WTC11 (cell line): ENCODE data around the gene KDM2B. TPM values are rescaled to one million over a fixed set of nuclear protein-coding genes. Genes with fewer than 3 reads are reported as not detected.

ENCODE experiments used
- ATAC-seq: fragments of 200-7000 bp; cut with Tn5 transposase; 2 replicates; pipeline ENCODE4 v1.10.0; 2021; ENCODE audit warnings: mild to moderate bottlenecking, moderate library complexity
- CTCF ChIA-PET: fragments of 300-600 bp; sonication (Branson Sonifier 250); formaldehyde crosslinking; loops from one replicate; lab custom pipeline; 2021; ENCODE audit warnings: antibody characterized with exemption; lab: Charles Lee
- POLR2A ChIA-PET: fragments of 350-600 bp; sonication (Branson Sonifier 250); formaldehyde crosslinking; loops from one replicate; lab custom pipeline; 2021; ENCODE audit warnings: antibody characterized with exemption; lab: Charles Lee
- DNase-seq: peaks from one replicate; pipeline ENCODE4 v3.0.0; 2021; ENCODE audit warnings: low spot score
- H3K27ac Mint-ChIP-seq: 2 replicates; pipeline ENCODE4 v1.8.0; 2021; ENCODE audit warnings: mixed read lengths
- H3K27me3 Mint-ChIP-seq: 2 replicates; pipeline ENCODE4 v1.8.0; 2021; ENCODE audit warnings: low read depth, mild to moderate bottlenecking, moderate library complexity, mixed read lengths
- H3K36me3 Mint-ChIP-seq: 2 replicates; pipeline ENCODE4 v1.8.0; 2021; ENCODE audit warnings: mixed read lengths
- H3K4me1 Mint-ChIP-seq: 2 replicates; pipeline ENCODE4 v1.8.0; 2022; ENCODE audit warnings: mixed read lengths
- H3K4me3 Mint-ChIP-seq: 2 replicates; pipeline ENCODE4 v1.8.0; 2021; ENCODE audit warnings: mild to moderate bottlenecking, moderate library complexity, mixed read lengths
- H3K9me3 Mint-ChIP-seq: 2 replicates; pipeline ENCODE4 v1.8.0; 2021; ENCODE audit warnings: mixed read lengths
- CREB1 ChIP-seq: sonication (generic); formaldehyde crosslinking; IDR thresholded peaks from 2 replicates; pipeline ENCODE4 v1.8.0; 2023; ENCODE audit warnings: mild to moderate bottlenecking, missing genetic modification reagents
- CREM ChIP-seq: sonication (generic); formaldehyde crosslinking; IDR thresholded peaks from 2 replicates; pipeline ENCODE4 v1.8.1; 2022; ENCODE audit warnings: mild to moderate bottlenecking, missing genetic modification reagents, moderate library complexity
- FOXK1 ChIP-seq: sonication (generic); formaldehyde crosslinking; IDR thresholded peaks from 2 replicates; pipeline ENCODE4 v1.8.0; 2022; ENCODE audit warnings: mild to moderate bottlenecking, moderate library complexity, missing genetic modification reagents
- IRF1 ChIP-seq: sonication (generic); formaldehyde crosslinking; IDR thresholded peaks from 2 replicates; pipeline ENCODE4 v1.8.0; 2023; ENCODE audit warnings: missing genetic modification reagents
- JUN ChIP-seq: sonication (generic); formaldehyde crosslinking; IDR thresholded peaks from 2 replicates; pipeline ENCODE4 v1.8.0; 2023; ENCODE audit warnings: mild to moderate bottlenecking, missing genetic modification reagents
- NFATC4 ChIP-seq: fragments of 250-450 bp; sonication (Bioruptor Pico); IDR thresholded peaks from 2 replicates; pipeline ENCODE4 v1.9.0; 2021; ENCODE audit warnings: mild to moderate bottlenecking
- NFYB ChIP-seq: sonication (generic); formaldehyde crosslinking; conservative IDR thresholded peaks from 2 replicates; pipeline ENCODE4 v1.8.0; 2022; ENCODE audit warnings: low read depth, missing genetic modification reagents
- NR3C1 ChIP-seq: sonication (generic); formaldehyde crosslinking; conservative IDR thresholded peaks from 2 replicates; pipeline ENCODE4 v1.8.1; 2023; ENCODE audit warnings: low read depth, mild to moderate bottlenecking, missing genetic modification reagents
- PRRX2 ChIP-seq: fragments of 250-450 bp; sonication (Bioruptor Pico); IDR thresholded peaks from 2 replicates; pipeline ENCODE4 v1.8.0; 2021; ENCODE audit warnings: mild to moderate bottlenecking
- SMAD3 ChIP-seq: sonication (generic); formaldehyde crosslinking; IDR thresholded peaks from 2 replicates; pipeline ENCODE4 v1.8.0; 2022; ENCODE audit warnings: missing genetic modification reagents, mild to moderate bottlenecking, borderline replicate concordance
- TEAD1 ChIP-seq: sonication (generic); formaldehyde crosslinking; IDR thresholded peaks from 2 replicates; pipeline ENCODE4 v1.8.0; 2022; ENCODE audit warnings: mild to moderate bottlenecking, missing genetic modification reagents
- TP53 ChIP-seq: sonication (generic); formaldehyde crosslinking; IDR thresholded peaks from 2 replicates; pipeline ENCODE4 v1.8.1; 2023; ENCODE audit warnings: mild to moderate bottlenecking, missing genetic modification reagents
- USF2 ChIP-seq: sonication (generic); formaldehyde crosslinking; IDR thresholded peaks from 2 replicates; pipeline ENCODE4 v1.8.1; 2023; ENCODE audit warnings: mild to moderate bottlenecking, missing genetic modification reagents, moderate library complexity
- ZBTB21 ChIP-seq: sonication (generic); formaldehyde crosslinking; IDR thresholded peaks from 2 replicates; pipeline ENCODE4 v1.8.1; 2023; ENCODE audit warnings: mild to moderate bottlenecking, missing genetic modification reagents, borderline replicate concordance
- ZNF317 ChIP-seq: sonication (generic); formaldehyde crosslinking; IDR thresholded peaks from 2 replicates; pipeline ENCODE4 v1.8.1; 2023; ENCODE audit warnings: low read depth, mild to moderate bottlenecking, moderate library complexity, missing genetic modification reagents, borderline replicate concordance
- ZNF425 ChIP-seq: fragments of 250-450 bp; sonication (Bioruptor Pico); conservative IDR thresholded peaks from 2 replicates; pipeline ENCODE4 v1.9.0; 2021; ENCODE audit warnings: mild to moderate bottlenecking
- total RNA-seq: library from RNA; stranded (reverse); gene quantifications from 3 replicates; pipeline ENCODE4 v1.2.3, GENCODE V29; 2021
- TF ChIP-seq, protein P1 (sequence below): fragments of 250-450 bp; sonication (Bioruptor Pico); IDR thresholded peaks from 2 replicates; pipeline ENCODE4 v1.9.0; 2021; ENCODE audit warnings: moderate library complexity, mild to moderate bottlenecking, inconsistent platforms, borderline replicate concordance
- TF ChIP-seq, protein P2 (sequence below): sonication (generic); formaldehyde crosslinking; IDR thresholded peaks from 2 replicates; pipeline ENCODE4 v1.8.1; 2022; ENCODE audit warnings: low read depth, mild to moderate bottlenecking, moderate library complexity, missing genetic modification reagents, borderline replicate concordance

The KDM2B gene
- total RNA-seq, 1 experiment from 2014 or later = 147 TPM

DNA sequence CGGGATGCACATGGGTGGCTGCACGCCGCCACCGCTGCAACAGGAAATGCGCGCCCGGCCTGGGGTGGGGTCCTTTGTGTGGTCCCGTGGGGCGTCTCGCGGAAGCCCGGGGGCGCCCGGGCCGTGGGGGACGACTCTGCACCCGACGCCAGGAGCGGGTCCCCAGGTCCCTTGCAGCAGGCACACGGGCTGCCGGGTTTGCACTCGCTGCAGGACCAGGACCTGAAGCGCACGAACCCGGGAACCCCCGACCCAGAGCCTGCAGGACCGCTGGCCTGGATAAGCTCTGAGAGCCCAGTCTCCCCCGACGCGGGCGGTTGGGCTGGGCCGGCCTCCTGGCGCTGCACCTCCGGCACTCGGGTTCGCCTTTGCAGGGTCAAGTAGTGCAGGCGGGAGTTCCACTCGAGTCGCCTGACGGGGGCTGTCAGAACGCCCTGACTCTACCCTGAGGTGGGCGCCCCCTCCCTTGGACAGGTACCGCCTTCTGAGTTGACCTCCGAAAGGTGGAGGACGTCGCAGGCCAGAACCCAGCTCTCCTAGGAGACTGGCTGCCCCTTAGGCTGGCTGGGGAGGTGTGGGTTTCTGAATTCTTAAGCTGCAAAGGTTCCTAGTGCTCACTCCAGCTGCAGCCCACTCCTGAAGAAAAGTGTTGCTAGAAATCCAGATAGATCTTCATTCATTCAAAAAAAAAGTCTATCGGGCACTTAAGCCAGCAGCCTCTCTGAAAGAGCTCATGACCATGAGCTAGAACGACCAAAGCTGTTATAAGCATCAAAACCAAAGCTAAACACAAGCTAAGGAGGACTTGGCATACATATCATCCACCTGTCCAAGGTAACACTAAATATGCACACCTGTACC, 113.0 kb downstream of the KDM2B start (continued):
- TF ChIP-seq, protein P1, sequence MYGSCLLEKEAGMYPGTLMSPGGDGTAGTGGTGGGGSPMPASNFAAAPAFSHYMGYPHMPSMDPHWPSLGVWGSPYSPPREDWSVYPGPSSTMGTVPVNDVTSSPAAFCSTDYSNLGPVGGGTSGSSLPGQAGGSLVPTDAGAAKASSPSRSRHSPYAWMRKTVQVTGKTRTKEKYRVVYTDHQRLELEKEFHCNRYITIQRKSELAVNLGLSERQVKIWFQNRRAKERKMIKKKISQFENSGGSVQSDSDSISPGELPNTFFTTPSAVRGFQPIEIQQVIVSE (CRISPR knock-in tag) = no peak
- no peak for TF ChIP-seq NFATC4 (CRISPR knock-in tag)
- 0 out of 2 replicates have a peak, but pooled peaks have one; percentile 21 for TF ChIP-seq TEAD1 (CRISPR knock-in tag)
- TF ChIP-seq ZBTB21 = no peak

- H3K36me3 Mint-ChIP-seq = no peaks in the 10 kb centered on the region
- H3K4me3 Mint-ChIP-seq = peak overlapping the region; percentile 31
- ATAC-seq = peak; percentile 83
- ChIA-PET POLR2A (no interaction called here), CTCF (interaction anchor here (1.0 to 2.4 kb wide), 4 partner anchors 11 to 85 kb away, joined by 3 to 43 read pairs (median 14); no protein-coding TSS in a partner anchor)
- no peaks in the 10 kb centered on the region for H3K9me3 Mint-ChIP-seq
- DNase-seq = peak; percentile 89
- no peak overlapping the region for H3K27ac Mint-ChIP-seq
- H3K27me3 Mint-ChIP-seq = no peaks in the 10 kb centered on the region
- peaks cover 36% of the 10 kb centered on the region for H3K4me1 Mint-ChIP-seq
- peak; percentile 45; the same call in 1 of the 2 replicates for TF ChIP-seq TEAD1 (CRISPR knock-in tag)
- 0 out of 2 replicates have a peak, but pooled peaks have one; percentile 41 for TF ChIP-seq FOXK1 (CRISPR knock-in tag)
- TF ChIP-seq NFYB (CRISPR knock-in tag) = 0 out of 2 replicates have a peak, but pooled peaks have one; percentile 23
- no peak for TF ChIP-seq TP53 (CRISPR knock-in tag)
Observed at GRCh38 chr12:121466794-121467637, 113.8 kb downstream of the KDM2B start.

- peak overlapping the region; percentile 82 for H3K4me3 Mint-ChIP-seq
- no peaks in the 10 kb centered on the region for H3K36me3 Mint-ChIP-seq
- POLR2A ChIA-PET = no interaction called here
- DNase-seq = no peak
- no peak for ATAC-seq
- peak overlapping the region; percentile 32; the same call in 1 of the 2 replicates for H3K27ac Mint-ChIP-seq
- no peak for TF ChIP-seq JUN (CRISPR knock-in tag)
- no peak for TF ChIP-seq PRRX2 (CRISPR knock-in tag)
- no peak for TF ChIP-seq ZNF317 (CRISPR knock-in tag)
- no peak for TF ChIP-seq IRF1
- no peak for TF ChIP-seq ZNF425 (CRISPR knock-in tag)
- TF ChIP-seq NR3C1 = no peak
- TF ChIP-seq CREM (CRISPR knock-in tag) = no peak
- TF ChIP-seq USF2 = no peak
- TF ChIP-seq CREB1 = no peak
- TF ChIP-seq, protein P2, sequence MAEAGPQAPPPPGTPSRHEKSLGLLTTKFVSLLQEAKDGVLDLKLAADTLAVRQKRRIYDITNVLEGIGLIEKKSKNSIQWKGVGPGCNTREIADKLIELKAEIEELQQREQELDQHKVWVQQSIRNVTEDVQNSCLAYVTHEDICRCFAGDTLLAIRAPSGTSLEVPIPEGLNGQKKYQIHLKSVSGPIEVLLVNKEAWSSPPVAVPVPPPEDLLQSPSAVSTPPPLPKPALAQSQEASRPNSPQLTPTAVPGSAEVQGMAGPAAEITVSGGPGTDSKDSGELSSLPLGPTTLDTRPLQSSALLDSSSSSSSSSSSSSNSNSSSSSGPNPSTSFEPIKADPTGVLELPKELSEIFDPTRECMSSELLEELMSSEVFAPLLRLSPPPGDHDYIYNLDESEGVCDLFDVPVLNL (CRISPR knock-in tag) = no peak
- TF ChIP-seq SMAD3 = no peak
- H3K4me1 Mint-ChIP-seq = peaks cover 36% of the 10 kb centered on the region
- no peaks in the 10 kb centered on the region for H3K27me3 Mint-ChIP-seq
- no peaks in the 10 kb centered on the region for H3K9me3 Mint-ChIP-seq
- CTCF ChIA-PET = interaction anchor here (1.3 kb wide), 1 partner anchor 23 kb away, joined by 4 read pairs; no protein-coding TSS in a partner anchor
Observed at GRCh38 chr12:121465921-121466793, 114.7 kb downstream of the KDM2B start.
